ENCODE measurements around the gene TRAF3IP1. TPM values are rescaled to one million over a fixed set of nuclear protein-coding genes. Genes with fewer than 3 reads are reported as not detected.

The TRAF3IP1 gene
- polyA plus RNA-seq, 1 donor from 2014 or later: 12.5 TPM

GRCh38 chr2:238302751-238303150, 17.6 kb upstream of the TRAF3IP1 start:
- Histone ChIP-seq H3K36me3 (ENCODE audit: insufficient read depth, low read length) (no peaks in the 10 kb centered on the region), H2AFZ (ENCODE audit: low read depth, low read length) (no peak overlapping the region), H3K9me2 (ENCODE audit: insufficient read depth, low read length) (no peaks in the 10 kb centered on the region), H3K9ac (ENCODE audit: low read length) (no peak overlapping the region), H3K79me2 (replicated peaks; ENCODE audit: insufficient read depth, low read length) (no peaks in the 10 kb centered on the region), H3K9me3 (ENCODE audit: low read length) (no peaks in the 10 kb centered on the region), H3K4me2 (ENCODE audit: low read length) (no peak overlapping the region), H4K20me1 (ENCODE audit: insufficient read depth) (no peaks in the 10 kb centered on the region), H3F3A (ENCODE audit: insufficient read depth, low read length, poor library complexity, severe bottlenecking) (no peaks in the 10 kb centered on the region), H3K27ac (ENCODE audit: low read length) (no peak overlapping the region), H3K27me3 (ENCODE audit: insufficient read depth, low read depth, low read length) (no peaks in the 10 kb centered on the region), H3K4me3 (ENCODE audit: low read length) (no peak overlapping the region)
- TF ChIP-seq CTCF (IDR thresholded peaks at IDR 0.05; ENCODE audit: poor library complexity, severe bottlenecking): no peak
- no peak for TF ChIP-seq REST (IDR thresholded peaks at IDR 0.05; ENCODE audit: borderline replicate concordance)
- no peak for TF ChIP-seq MXI1 (conservative IDR thresholded peaks at IDR 0.05; ENCODE audit: poor library complexity, severe bottlenecking)

- Histone ChIP-seq H3K27me3 (ENCODE audit: insufficient read depth, low read depth, low read length) (no peaks in the 10 kb centered on the region), H3K27ac (ENCODE audit: low read length) (no peak overlapping the region), H4K20me1 (ENCODE audit: insufficient read depth) (no peaks in the 10 kb centered on the region), H3F3A (ENCODE audit: insufficient read depth, low read length, poor library complexity, severe bottlenecking) (no peaks in the 10 kb centered on the region), H3K9me2 (ENCODE audit: insufficient read depth, low read length) (no peaks in the 10 kb centered on the region), H2AFZ (ENCODE audit: low read depth, low read length) (no peak overlapping the region), H3K79me2 (replicated peaks; ENCODE audit: insufficient read depth, low read length) (no peaks in the 10 kb centered on the region), H3K36me3 (ENCODE audit: insufficient read depth, low read length) (no peaks in the 10 kb centered on the region), H3K9ac (ENCODE audit: low read length) (no peak overlapping the region), H3K4me2 (ENCODE audit: low read length) (no peak overlapping the region), H3K9me3 (ENCODE audit: low read length) (no peaks in the 10 kb centered on the region), H3K4me3 (ENCODE audit: low read length) (no peak overlapping the region)
- no peak for TF ChIP-seq REST (IDR thresholded peaks at IDR 0.05; ENCODE audit: borderline replicate concordance)
- no peak for TF ChIP-seq POLR2AphosphoS5 (IDR thresholded peaks at IDR 0.05)
- no peak for TF ChIP-seq TAF1 (IDR thresholded peaks at IDR 0.05; ENCODE audit: low read depth)
- no peak for TF ChIP-seq EP300 (conservative IDR thresholded peaks at IDR 0.05; ENCODE audit: poor library complexity, severe bottlenecking)
- no peak for TF ChIP-seq MXI1 (conservative IDR thresholded peaks at IDR 0.05; ENCODE audit: poor library complexity, severe bottlenecking)
- no peak for TF ChIP-seq RAD21 (conservative IDR thresholded peaks at IDR 0.05)
- TF ChIP-seq EZH2 (IDR thresholded peaks at IDR 0.05; ENCODE audit: borderline replicate concordance, insufficient read depth, low read length, poor library complexity, severe bottlenecking): no peak
- no peak for TF ChIP-seq SMC3 (conservative IDR thresholded peaks at IDR 0.05; ENCODE audit: poor library complexity)
- no peak for TF ChIP-seq CTCF (IDR thresholded peaks at IDR 0.05; ENCODE audit: poor library complexity, severe bottlenecking)
Measured at GRCh38 chr2:238304116-238304515, 16.2 kb upstream of the TRAF3IP1 start.

Data from neural cell (in vitro differentiated cells).